Measurements from ENCODE around the gene MRPL20.

DNA sequence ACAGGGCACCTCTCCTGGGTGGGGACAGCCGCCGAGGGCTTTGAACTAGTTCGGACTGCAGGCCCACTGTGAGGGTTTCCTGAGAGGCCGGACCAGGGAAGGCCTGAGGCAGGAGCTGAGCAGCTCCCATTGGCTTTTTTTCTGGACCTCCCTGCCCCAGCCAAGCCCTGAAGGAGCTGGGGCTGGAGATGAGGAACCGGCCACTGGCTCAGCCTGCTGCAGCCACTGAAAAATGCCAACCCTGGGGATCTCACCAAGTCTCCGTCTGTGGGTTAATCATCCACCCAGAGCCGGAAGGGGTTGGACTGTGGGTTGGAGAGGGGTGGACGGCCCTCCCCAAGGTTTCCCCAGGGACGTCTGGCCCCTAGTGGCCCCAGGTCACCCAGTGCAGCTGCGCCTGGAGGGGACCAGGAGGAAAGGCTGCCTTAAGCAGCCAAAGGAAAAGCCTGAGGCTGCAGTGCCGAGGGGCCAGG lies 30.8 kb upstream of the MRPL20 start:
- TF ChIP-seq, protein P1, sequence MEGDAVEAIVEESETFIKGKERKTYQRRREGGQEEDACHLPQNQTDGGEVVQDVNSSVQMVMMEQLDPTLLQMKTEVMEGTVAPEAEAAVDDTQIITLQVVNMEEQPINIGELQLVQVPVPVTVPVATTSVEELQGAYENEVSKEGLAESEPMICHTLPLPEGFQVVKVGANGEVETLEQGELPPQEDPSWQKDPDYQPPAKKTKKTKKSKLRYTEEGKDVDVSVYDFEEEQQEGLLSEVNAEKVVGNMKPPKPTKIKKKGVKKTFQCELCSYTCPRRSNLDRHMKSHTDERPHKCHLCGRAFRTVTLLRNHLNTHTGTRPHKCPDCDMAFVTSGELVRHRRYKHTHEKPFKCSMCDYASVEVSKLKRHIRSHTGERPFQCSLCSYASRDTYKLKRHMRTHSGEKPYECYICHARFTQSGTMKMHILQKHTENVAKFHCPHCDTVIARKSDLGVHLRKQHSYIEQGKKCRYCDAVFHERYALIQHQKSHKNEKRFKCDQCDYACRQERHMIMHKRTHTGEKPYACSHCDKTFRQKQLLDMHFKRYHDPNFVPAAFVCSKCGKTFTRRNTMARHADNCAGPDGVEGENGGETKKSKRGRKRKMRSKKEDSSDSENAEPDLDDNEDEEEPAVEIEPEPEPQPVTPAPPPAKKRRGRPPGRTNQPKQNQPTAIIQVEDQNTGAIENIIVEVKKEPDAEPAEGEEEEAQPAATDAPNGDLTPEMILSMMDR (IDR thresholded peaks at IDR 0.05) = peak in 5 of 7 experiments; percentile 21 to 67 (median 54)
- TF ChIP-seq POLR2A (IDR thresholded peaks at IDR 0.05) = peak; percentile 57 to 81 (median 78)

Measured in body of pancreas (tissue), 4 donors.